DOHH2 (cell line): Measurements from ENCODE around the gene BPHL.
"Not testable (repeated sequence)": the region's sequence is repeated elsewhere in the genome, so short reads cannot be mapped to it uniquely, and the experiment has no call there.

ENCODE experiments used
- H3F3A ChIP-seq: fragments of 200-600 bp; sonication (generic), shearing (Covaris generic); 2 replicates; pipeline ENCODE4 v1.6.0; 2016; ENCODE audit warnings: antibody characterized with exemption, mild to moderate bottlenecking; ENCODE audit not compliant: control insufficient read depth, insufficient read depth
- H3K27ac ChIP-seq: fragments of 200-600 bp; sonication (generic); 2 replicates; pipeline ENCODE4 v1.5.1; 2014; ENCODE audit warnings: low read depth, mild to moderate bottlenecking, low read length, moderate library complexity
- H3K27me3 ChIP-seq: fragments of 200-600 bp; sonication (generic); 2 replicates; pipeline ENCODE4 v1.6.1; 2014; ENCODE audit warnings: mild to moderate bottlenecking, low read length, mixed read lengths; ENCODE audit not compliant: control insufficient read depth
- H3K36me3 ChIP-seq: fragments of 200-600 bp; sonication (generic); 2 replicates; pipeline ENCODE4 v1.6.1; 2014; ENCODE audit warnings: mild to moderate bottlenecking, low read length, moderate library complexity, mixed read lengths; ENCODE audit not compliant: control insufficient read depth
- H3K4me1 ChIP-seq: fragments of 200-600 bp; sonication (generic); 2 replicates; pipeline ENCODE4 v1.6.1; 2014; ENCODE audit warnings: mild to moderate bottlenecking, low read length, mixed read lengths; ENCODE audit not compliant: control insufficient read depth
- H3K4me2 ChIP-seq: fragments of 200-600 bp; sonication (generic); 2 replicates; pipeline ENCODE4 v1.6.0; 2014; ENCODE audit warnings: mild to moderate bottlenecking, low read length, moderate library complexity
- H3K4me3 ChIP-seq: fragments of 200-600 bp; sonication (generic); 2 replicates; pipeline ENCODE4 v1.5.1; 2014; ENCODE audit warnings: mild to moderate bottlenecking, low read length, mixed read lengths
- H3K79me2 ChIP-seq: fragments of 200-600 bp; sonication (generic); 2 replicates; pipeline ENCODE4 v1.6.1; 2014; ENCODE audit warnings: mild to moderate bottlenecking, low read length, mixed read lengths; ENCODE audit not compliant: control insufficient read depth
- H3K9me2 ChIP-seq: fragments of 200-600 bp; sonication (generic); replicated peaks from 2 replicates; pipeline ENCODE4 v1.6.1; 2014; ENCODE audit warnings: mild to moderate bottlenecking, low read length, mixed read lengths; ENCODE audit not compliant: control insufficient read depth
- H3K9me3 ChIP-seq: fragments of 200-600 bp; sonication (generic); 2 replicates; pipeline ENCODE4 v1.6.1; 2014; ENCODE audit warnings: antibody characterized with exemption, low read length, mixed read lengths; ENCODE audit not compliant: control insufficient read depth, insufficient read depth
- H4K20me1 ChIP-seq: fragments of 200-600 bp; sonication (generic); 2 replicates; pipeline ENCODE4 v1.6.0; 2014; ENCODE audit warnings: low read depth, mild to moderate bottlenecking, antibody characterized with exemption, low read length, moderate library complexity; ENCODE audit not compliant: control insufficient read depth, insufficient read depth
- CTCF ChIP-seq: fragments of 200-600 bp; sonication (generic); IDR thresholded peaks from one replicate; pipeline ENCODE4 v1.5.1; 2014; ENCODE audit warnings: antibody characterized with exemption, mild to moderate bottlenecking, low read depth, low read length; ENCODE audit not compliant: poor library complexity, severe bottlenecking
- EZH2phosphoT487 ChIP-seq: fragments of 200-600 bp; sonication (generic); IDR thresholded peaks from 2 replicates; pipeline ENCODE4 v1.6.1; 2017; ENCODE audit warnings: borderline replicate concordance, mild to moderate bottlenecking, antibody characterized with exemption, low read length, moderate library complexity, mixed read lengths

BPHL gene

GRCh38 chr6:3181105-3181504, 62.6 kb downstream of the BPHL start:
- H3K9me2 ChIP-seq, result no peaks in the 10 kb centered on the region
- H3K4me2 ChIP-seq, result no peak overlapping the region
- H3K27me3 ChIP-seq, result peaks cover 3% of the 10 kb centered on the region; the same call in 1 of the 2 replicates
- no peaks in the 10 kb centered on the region for H3K4me1 ChIP-seq
- H3K36me3 ChIP-seq, result no peaks in the 10 kb centered on the region
- TF ChIP-seq CTCF, result no peak
- no peak for TF ChIP-seq EZH2phosphoT487
- H3K9me3 ChIP-seq, result no peaks in the 10 kb centered on the region
- H3K79me2 ChIP-seq, result no peaks in the 10 kb centered on the region
- no peaks in the 10 kb centered on the region for H4K20me1 ChIP-seq
- no peaks in the 10 kb centered on the region for H3F3A ChIP-seq
- no peak overlapping the region for H3K27ac ChIP-seq
- no peak overlapping the region for H3K4me3 ChIP-seq

- no peak overlapping the region for H3K4me2 ChIP-seq
- H3K79me2 ChIP-seq, result no peaks in the 10 kb centered on the region
These were observed 64.6 kb downstream of the BPHL start for GRCh38 chr6:3183066-3183465.

GRCh38 chr6:3186974-3187382, 68.5 kb downstream of the BPHL start:
- H3K9me3 ChIP-seq, result no peaks in the 10 kb centered on the region
- H3K36me3 ChIP-seq, result no peaks in the 10 kb centered on the region
- H3K4me2 ChIP-seq, result no peak overlapping the region
- no peaks in the 10 kb centered on the region for H3K27me3 ChIP-seq
- no peaks in the 10 kb centered on the region for H4K20me1 ChIP-seq
- H3K4me1 ChIP-seq, result peaks cover 9% of the 10 kb centered on the region
- H3K79me2 ChIP-seq, result no peaks in the 10 kb centered on the region
- no peak overlapping the region for H3K27ac ChIP-seq
- H3K4me3 ChIP-seq, result no peak overlapping the region
- H3K9me2 ChIP-seq, result no peaks in the 10 kb centered on the region
- no peak for TF ChIP-seq CTCF
- no peaks in the 10 kb centered on the region for H3F3A ChIP-seq

More at GRCh38 chr6:3183066-3183465, 64.6 kb downstream of the BPHL start:
- Histone ChIP-seq H3F3A (no peaks in the 10 kb centered on the region), H3K36me3 (no peaks in the 10 kb centered on the region), H3K4me3 (no peak overlapping the region), H3K27ac (no peak overlapping the region), H3K9me3 (no peaks in the 10 kb centered on the region), H4K20me1 (no peaks in the 10 kb centered on the region), H3K4me1 (peaks cover 9% of the 10 kb centered on the region), H3K9me2 (no peaks in the 10 kb centered on the region), H3K27me3 (peaks cover 3% of the 10 kb centered on the region; the same call in 1 of the 2 replicates)
- no peak for TF ChIP-seq EZH2phosphoT487
- TF ChIP-seq CTCF, result no peak

DNA sequence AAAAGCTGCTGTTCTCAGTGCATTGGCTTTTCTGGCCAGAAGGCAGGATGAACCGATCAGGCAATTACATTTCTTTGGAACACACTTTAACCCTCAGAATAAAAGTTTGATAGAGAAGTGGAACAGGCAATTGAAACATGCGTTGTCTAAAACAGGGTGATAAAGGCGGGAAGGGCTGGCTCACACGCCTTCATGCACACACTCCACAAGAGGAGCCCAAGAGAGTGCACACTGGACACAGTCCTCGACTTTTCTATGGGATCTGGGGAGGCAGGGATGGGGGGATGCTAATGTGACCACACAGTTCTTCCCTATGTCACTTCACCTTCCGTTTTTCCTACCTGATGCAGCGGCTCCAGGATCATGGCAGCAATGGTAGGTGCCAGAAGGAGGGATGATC, 69.8 kb downstream of the BPHL start:
- no peak for TF ChIP-seq EZH2phosphoT487
- no peak for TF ChIP-seq CTCF
- H4K20me1 ChIP-seq, result no peaks in the 10 kb centered on the region
- H3K4me2 ChIP-seq, result no peak overlapping the region

GRCh38 chr6:3189192-3189591, 70.7 kb downstream of the BPHL start:
- not testable (repeated sequence) for H3K4me2 ChIP-seq, H3K36me3 ChIP-seq, H3K9me3 ChIP-seq, H3K27ac ChIP-seq, H3K4me3 ChIP-seq, H3F3A ChIP-seq, H3K9me2 ChIP-seq, H3K79me2 ChIP-seq, H3K27me3 ChIP-seq, H4K20me1 ChIP-seq, H3K4me1 ChIP-seq

More for the DNA sequence above, 69.8 kb downstream of the BPHL start:
- Histone ChIP-seq H3F3A (no peaks in the 10 kb centered on the region), H3K4me3 (no peak overlapping the region), H3K27me3 (no peaks in the 10 kb centered on the region), H3K9me3 (no peaks in the 10 kb centered on the region), H3K79me2 (no peaks in the 10 kb centered on the region), H3K36me3 (no peaks in the 10 kb centered on the region), H3K4me1 (peaks cover 9% of the 10 kb centered on the region), H3K27ac (no peak overlapping the region), H3K9me2 (no peaks in the 10 kb centered on the region)
